GM21619 (cell line): ENCODE measurements around the gene NIT1.

Source experiments
- ATAC-seq: cut with Tn5 transposase; IDR thresholded peaks from one replicate; pipeline ENCODE4 v1.9.1; 2021; ENCODE audit not compliant: unreplicated experiment

The NIT1 gene

DNA sequence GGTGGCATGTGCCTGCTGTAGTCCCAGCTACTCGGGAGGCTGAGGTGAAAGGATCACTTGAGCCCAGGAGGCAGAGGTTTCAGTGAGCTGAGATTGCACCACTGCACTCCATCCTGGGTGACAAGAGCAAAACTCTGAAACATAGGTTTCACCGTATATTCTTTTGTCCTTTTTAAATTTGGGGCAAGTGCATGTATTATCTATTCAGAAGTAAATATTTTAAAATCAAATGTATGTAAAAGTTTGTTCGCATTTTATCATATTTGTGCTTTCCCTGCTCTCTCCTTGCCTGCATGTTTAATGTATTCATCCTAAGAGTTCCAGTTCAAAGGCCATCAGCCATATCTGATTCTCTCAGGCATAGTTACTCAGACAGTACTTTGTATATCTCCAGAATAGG lies 27.9 kb downstream of the NIT1 start:
- ATAC-seq = no peak

DNA sequence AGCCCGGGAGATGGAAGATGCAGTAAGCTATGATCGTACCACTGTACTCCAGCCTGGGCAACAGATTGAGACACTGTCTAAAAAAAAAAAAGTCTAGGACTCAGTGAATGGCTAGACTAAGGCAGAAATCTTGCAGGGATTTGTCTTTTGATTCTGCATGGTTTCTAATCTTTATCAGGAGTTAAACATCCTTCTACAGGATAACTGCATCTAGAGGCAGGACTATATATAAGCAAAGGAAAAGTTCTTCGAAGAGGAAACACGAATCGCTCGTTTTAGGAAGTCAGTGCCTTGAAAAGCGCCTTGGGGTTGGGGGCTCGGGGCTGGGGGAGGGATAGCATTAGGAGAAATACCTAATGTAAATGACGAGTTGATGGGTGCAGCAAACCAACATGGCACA lies 35.3 kb downstream of the NIT1 start:
- no peak for ATAC-seq

DNA sequence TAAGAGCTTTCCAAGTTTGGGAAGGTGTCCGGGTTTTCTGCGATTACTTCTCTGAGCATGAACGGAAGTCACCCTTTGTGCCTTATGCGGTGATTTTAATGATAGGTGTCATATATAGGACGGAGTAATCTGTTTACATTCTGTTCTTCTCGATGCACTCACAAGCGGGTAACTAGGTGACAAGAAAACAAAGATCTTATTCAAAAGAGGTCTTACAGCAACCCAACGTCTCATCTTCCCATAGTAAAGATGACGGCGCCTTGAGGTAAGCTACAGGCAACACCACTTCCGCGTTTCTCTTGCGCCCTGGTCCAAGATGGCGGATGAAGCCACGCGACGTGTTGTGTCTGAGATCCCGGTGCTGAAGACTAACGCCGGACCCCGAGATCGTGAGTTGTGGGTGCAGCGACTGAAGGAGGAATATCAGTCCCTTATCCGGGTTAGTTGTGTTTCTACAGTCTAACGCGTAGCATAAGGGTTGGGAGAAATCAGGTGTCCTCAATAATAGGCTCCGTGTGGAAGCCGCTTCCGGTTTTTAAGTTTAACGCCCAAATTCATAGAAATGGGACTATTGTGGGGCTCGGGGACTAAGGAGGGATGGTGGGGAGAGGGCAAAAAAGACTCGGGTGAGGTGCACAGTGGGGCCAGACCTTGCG lies 35.9 kb downstream of the NIT1 start, which contains the start of gene UFC1:
UFC1 (plus strand) TSS at position 297 of the 656 bp plus-strand sequence; CDS start at position 317, 20 bp downstream.
- peak; percentile 87 for ATAC-seq

DNA sequence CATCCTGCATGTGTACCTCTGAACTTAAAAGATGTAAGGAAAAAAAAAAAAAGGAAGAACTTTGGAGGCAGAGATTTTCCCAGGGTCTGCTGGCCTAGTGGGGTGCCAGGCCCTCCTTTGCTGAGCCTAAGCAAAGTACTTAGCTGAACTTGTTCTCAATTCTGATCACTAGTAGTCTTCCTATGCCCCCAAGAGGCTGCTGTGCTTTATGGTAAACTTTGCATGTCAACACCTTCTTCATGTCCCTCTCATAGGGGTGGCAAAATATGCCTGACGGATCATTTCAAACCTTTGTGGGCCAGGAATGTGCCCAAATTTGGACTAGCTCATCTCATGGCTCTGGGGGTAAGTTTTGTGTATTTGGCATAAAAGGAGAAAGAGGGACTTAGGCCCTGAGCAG lies 40.0 kb downstream of the NIT1 start:
- no peak for ATAC-seq

DNA sequence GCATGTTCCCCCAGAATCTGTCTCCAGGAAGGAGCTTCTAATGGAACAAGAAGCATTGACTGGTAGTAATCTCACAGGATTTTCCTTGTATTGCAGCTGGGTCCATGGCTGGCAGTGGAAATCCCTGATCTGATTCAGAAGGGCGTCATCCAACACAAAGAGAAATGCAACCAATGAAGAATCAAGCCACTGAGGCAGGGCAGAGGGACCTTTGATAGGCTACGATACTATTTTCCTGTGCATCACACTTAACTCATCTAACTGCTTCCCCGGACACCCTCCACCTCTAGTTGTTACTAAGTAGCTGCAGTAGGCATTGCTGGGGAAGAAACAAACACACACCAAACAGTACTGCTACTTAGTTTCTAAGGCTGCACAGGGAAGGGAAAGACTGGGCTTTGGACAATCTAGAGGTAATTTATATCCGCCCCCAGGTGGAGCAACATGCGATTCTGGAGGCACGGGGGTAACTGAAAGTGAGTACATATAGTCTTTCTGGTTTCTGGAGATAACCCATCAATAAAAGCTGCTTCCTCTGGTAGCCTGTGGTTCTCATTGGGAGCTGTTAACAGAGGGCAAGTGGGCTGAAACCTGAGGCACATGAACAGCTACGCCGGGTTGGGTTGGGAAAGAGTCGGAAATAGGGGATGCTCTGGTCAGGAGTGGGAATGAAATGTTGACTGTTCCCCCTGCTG lies 40.6 kb downstream of the NIT1 start:
- no peak for ATAC-seq

DNA sequence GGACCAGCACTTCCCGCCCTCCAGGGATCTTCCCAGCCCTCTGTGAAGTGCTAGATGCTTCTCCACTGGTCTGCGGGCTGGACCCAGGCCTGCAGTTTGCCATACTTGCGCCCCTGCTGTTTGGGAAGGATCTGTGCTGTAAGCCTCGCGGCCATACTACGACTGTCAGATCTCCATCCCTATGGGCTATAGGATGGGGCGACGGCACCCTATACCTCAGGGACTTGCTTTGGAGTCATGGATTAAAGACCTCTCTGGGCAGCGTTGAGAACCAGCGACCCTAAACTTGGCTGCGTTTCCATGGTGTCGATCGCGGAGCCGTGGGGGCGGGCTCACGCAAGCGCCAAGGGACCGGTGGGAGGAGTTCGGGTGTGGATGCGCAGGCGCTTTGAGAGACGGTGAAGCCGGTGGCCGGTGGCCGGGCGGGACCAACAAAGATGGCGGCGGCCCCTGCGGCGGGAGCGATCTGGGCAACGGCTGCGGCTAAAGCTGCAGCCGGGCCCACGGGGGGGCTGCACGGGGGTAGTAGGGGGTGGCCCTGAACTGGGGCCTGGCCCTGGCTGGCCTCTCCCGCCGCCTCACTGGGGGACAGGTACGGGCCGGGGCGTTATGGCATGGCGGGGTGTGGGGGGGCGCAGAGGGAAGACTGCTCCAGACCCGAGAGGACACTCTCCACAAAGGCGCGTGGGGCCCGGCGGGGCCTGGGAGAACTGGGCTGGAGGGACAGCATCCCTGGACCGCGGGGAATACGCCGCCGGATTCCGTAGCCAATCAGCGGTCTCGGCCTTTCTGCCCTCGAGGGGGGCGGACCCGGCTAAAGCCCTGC lies 41.4 kb downstream of the NIT1 start, which contains the start of gene USP21:
USP21 (plus strand) TSS at position 414 of the 826 bp plus-strand sequence. CDS start 1,141 bp downstream, outside the sequence.
- ATAC-seq = peak; percentile 82

DNA sequence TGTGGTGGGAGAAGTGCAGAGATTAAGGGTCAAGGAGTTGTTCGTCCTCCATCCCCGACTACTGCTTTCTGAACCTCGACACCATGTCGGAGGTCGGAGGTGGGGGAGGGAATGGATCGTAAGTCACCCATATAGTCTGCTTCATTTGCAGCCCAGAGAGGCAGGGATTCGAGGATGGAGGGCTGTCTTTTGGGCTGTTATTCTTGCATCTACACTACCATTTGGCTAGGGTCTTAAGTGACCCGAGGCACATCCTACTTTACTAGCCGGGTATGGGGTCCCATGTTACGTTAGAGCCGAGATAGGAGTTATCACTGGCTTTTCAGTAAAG lies 42.0 kb downstream of the NIT1 start:
- ATAC-seq = no peak

DNA sequence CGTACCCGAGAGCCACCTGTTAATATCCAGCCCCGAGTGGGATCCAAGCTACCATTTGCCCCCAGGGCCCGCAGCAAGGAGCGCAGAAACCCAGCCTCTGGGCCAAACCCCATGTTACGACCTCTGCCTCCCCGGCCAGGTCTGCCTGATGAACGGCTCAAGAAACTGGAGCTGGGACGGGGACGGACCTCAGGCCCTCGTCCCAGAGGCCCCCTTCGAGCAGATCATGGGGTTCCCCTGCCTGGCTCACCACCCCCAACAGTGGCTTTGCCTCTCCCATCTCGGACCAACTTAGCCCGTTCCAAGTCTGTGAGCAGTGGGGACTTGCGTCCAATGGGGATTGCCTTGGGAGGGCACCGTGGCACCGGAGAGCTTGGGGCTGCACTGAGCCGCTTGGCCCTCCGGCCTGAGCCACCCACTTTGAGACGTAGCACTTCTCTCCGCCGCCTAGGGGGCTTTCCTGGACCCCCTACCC lies 42.8 kb downstream of the NIT1 start:
- ATAC-seq = no peak

DNA sequence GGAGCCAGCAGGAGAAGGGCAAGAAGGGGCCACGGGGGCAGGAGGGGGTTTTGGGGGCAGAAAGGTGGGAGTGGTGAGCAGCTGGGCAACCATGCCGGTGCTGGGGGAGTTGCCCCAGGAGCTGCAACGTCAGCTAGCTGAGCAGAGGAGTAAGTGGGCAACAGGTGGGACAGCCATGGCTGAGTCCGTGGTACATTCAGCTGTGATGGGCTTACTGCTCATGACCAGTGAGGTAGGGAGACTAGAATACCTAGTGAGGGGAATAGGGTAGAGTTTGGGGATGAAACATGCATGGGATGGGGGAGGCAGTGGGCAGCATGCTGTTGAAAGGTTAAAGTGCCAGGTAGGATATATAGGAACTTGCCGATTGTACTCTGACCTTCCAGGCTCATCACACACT lies 43.7 kb downstream of the NIT1 start:
- ATAC-seq = no peak

DNA sequence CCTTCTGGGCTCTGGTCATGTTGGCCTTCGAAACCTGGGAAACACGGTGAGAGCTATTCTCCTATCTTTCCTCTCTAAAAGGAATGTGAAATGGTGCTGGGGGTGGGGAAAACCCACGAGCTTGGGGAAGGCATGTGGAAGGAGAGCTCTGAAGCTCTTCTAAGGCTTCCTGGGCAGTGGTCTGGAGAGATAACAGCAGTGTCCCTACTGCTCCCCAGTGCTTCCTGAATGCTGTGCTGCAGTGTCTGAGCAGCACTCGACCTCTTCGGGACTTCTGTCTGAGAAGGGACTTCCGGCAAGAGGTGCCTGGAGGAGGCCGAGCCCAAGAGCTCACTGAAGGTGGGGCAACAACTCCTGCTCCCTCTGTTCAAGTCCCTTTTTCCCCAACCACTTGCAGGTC lies 44.1 kb downstream of the NIT1 start:
- no peak for ATAC-seq

DNA sequence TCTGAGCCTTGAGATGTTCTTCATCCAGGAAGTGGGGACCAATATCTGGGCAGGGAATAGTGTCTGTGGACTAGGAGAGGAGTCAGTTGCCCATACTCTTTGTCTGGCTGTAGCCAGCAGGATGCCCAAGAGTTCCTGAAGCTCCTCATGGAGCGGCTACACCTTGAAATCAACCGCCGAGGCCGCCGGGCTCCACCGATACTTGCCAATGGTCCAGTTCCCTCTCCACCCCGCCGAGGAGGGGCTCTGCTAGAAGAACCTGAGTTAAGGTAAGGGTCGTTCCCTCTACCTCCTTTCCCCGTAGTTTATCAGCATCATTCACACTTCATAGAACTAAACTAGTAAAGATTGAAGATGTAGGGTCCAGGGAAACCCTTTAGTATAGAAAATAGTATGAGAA lies 44.9 kb downstream of the NIT1 start:
- ATAC-seq = no peak

DNA sequence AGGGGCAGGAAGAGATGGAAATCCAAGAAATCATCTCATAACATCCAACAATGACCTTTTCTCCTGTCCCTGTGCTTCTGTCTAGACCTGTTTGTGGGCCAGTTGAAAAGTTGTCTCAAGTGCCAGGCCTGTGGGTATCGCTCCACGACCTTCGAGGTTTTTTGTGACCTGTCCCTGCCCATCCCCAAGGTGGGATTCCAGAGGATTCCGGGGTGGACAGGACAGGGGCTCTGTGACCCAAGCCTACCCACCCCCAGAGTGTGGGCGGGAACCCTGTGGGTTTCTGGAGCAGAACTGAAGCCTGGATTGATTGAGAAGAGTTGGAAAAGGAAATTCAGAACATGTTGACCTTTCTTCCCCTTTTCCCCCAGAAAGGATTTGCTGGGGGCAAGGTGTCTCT lies 45.9 kb downstream of the NIT1 start:
- no peak for ATAC-seq

DNA sequence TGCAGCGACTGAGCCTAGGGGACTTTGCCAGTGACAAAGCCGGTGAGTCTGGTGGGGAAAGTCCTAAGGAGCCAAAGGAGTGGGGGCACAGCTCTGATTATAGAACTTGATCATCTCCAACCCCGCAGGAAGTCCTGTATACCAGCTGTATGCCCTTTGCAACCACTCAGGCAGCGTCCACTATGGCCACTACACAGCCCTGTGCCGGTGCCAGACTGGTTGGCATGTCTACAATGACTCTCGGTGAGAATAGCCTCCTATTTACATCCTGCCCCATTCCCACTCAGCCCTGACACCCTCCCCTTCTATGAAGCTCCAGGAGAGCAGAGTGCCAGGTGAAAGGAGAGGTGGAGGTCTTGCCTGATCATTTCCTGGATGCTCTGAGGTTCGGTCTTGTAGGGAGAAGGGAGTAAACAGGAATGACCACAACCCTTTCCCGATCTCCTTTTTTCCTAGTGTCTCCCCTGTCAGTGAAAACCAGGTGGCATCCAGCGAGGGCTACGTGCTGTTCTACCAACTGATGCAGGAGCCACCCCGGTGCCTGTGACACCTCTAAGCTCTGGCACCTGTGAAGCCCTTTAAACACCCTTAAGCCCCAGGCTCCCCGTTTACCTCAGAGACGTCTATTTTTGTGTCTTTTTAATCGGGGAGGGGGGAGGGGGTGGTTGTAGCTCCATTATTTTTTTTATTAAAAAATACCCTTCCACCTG lies 47.2 kb downstream of the NIT1 start:
- no peak for ATAC-seq

DNA sequence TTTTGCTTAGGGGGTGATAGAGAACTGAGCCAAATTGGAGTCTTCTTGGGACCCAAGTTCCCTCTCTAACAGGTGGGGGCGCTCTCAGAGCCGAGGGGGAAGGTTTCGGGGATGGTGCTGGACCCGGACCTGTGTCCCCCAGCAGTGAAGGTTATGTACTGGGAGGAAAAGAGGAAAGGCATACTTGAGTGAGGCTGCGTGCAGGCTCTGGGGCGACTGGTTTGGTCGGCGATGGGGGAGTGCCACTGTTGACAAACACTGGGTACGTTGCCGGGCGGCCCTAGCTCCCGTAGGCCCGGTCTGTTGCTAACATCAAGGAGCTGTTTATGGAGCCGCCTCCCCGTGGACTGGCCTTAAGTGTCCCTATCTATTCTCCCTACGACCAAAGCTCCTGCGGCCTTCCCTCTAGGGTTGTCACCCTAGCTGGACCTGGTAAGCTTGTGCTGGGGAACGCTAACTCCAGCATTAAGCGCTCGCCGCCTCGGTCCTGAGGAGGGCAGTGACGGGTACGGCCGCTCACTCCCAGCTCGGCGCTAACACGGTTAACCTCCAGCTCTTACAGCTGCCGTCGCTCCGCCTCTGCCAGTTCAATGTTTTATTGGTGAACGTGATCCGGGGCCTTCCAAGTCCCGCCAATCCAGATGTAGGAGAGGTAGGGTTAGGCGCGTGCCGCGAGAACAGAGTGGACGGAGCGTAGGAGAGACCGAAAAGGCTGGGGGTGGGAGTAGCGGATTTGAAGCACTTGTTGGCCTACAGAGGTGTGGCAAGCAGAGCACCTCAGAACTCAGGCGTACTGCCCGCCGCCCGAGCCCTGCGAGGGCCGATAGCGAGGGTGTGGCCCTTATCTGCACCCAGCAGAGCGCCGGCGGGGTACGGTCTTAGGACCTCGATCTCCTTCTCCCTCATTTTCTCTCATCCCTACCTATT lies 48.1 kb downstream of the NIT1 start, which contains the start of gene PPOX:
PPOX (plus strand) TSS at position 685 of the 927 bp plus-strand sequence. CDS start 422 bp downstream, outside the sequence.
- ATAC-seq = peak; percentile 94

DNA sequence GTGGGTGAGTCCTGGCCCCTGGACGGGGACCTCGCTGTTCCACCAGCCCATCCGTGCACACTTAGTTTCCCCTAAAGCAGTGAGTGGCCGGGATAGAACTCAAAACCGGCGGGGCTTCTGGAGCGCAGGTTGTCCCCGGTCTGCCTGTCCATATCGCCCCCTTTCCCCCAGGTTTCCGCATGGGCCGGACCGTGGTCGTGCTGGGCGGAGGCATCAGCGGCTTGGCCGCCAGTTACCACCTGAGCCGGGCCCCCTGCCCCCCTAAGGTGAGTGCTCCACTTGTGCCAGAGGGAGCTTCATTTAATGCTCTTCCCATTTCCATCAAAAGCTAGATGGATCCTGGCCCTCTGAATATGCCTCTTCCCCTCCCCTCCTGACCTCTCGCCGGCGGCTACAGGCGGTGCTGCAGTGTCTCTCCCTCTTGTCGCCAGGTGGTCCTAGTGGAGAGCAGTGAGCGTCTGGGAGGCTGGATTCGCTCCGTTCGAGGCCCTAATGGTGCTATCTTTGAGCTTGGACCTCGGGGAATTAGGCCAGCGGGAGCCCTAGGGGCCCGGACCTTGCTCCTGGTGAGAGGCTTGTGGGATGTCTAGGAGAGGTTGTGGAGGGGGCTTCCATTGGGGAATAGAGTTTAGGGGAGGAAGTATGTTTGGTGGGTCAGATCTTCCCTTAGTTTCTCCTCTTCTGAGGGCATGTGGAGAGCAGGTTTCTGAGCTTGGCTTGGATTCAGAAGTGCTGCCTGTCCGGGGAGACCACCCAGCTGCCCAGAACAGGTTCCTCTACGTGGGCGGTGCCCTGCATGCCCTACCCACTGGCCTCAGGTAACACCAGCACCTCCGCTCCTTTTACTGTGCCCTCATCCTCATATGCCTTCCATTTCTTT lies 49.0 kb downstream of the NIT1 start:
- ATAC-seq = no peak

DNA sequence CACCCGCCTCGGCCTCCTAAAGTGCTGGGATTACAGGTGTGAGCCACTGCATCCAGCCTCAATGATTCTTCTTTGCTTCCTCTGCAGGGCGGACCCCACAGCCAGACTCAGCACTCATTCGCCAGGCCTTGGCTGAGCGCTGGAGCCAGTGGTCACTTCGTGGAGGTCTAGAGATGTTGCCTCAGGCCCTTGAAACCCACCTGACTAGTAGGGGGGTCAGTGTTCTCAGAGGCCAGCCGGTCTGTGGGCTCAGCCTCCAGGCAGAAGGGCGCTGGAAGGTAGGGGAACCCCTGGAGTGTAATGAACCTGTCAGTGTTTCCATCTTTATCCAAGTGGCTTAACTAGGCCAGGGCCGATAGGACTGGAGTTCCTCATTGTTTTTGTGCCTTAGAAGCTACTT lies 51.0 kb downstream of the NIT1 start:
- no peak for ATAC-seq
